CD14-positive monocyte (primary cell): ENCODE data around the gene GTF3C2. TPM values are rescaled to one million over a fixed set of nuclear protein-coding genes. Genes with fewer than 3 reads are reported as not detected.

Source experiments
- DNase-seq, 3 donors: peaks; one replicate each; pipeline ENCODE4 v3.0.0-alpha.2; 2011 to 2022
- H2AFZ ChIP-seq: 2 replicates; pipeline ENCODE4 v1.6.0; 2012; ENCODE audit warnings: mild to moderate bottlenecking, low read depth, low read length, inconsistent platforms; ENCODE audit not compliant: insufficient read depth, poor library complexity, severe bottlenecking
- H3K27ac ChIP-seq, 2 donors: 1 replicate in 1 of 2; 2 replicates in 1 of 2; pipeline ENCODE4 v1.5.1; 2012 to 2013; ENCODE audit warnings: low read length in 2 of 2, control low read depth in 1 of 2, inconsistent platforms in 1 of 2, low read depth in 1 of 2, mild to moderate bottlenecking in 1 of 2
- H3K27me3 ChIP-seq, 2 donors: one replicate each; pipeline versions ENCODE4 v1.6.0 to v1.6.1; 2011 to 2013; ENCODE audit warnings: low read length in 2 of 2; ENCODE audit not compliant: control insufficient read depth in 2 of 2, insufficient read depth in 2 of 2
- H3K36me3 ChIP-seq, 2 donors: replicated peaks in 1 of 2; 1 replicate in 1 of 2; 2 replicates in 1 of 2; pipeline versions ENCODE4 v1.5.1 to v1.6.1; 2012 to 2013; ENCODE audit warnings: low read length in 2 of 2, control low read depth in 1 of 2, inconsistent platforms in 1 of 2, mild to moderate bottlenecking in 1 of 2; ENCODE audit not compliant: insufficient read depth in 2 of 2, control insufficient read depth in 1 of 2
- H3K4me1 ChIP-seq, 2 donors: 1 replicate in 1 of 2; 2 replicates in 1 of 2; pipeline versions ENCODE4 v1.5.1 to v1.6.1; 2012 to 2013; ENCODE audit warnings: low read length in 2 of 2, control low read depth in 1 of 2, inconsistent platforms in 1 of 2, mild to moderate bottlenecking in 1 of 2, moderate library complexity in 1 of 2; ENCODE audit not compliant: insufficient read depth in 2 of 2, control insufficient read depth in 1 of 2
- H3K4me2 ChIP-seq: replicated peaks from 2 replicates; pipeline ENCODE3; 2012; ENCODE audit warnings: low read length, moderate library complexity, mild to moderate bottlenecking; ENCODE audit not compliant: poor library complexity, severe bottlenecking; ENCODE audit errors: extremely low read depth
- H3K4me3 ChIP-seq, 3 experiments: fragments of 200-600 bp in 1 of 3; sonication (generic) in 1 of 3; replicated peaks in 1 of 3; 1 replicate in 2 of 3; 2 replicates in 1 of 3; pipeline ENCODE4 v1.5.1; 2011 to 2013; ENCODE audit warnings: low read length in 3 of 3, mild to moderate bottlenecking in 3 of 3, control low read depth in 2 of 3, low read depth in 2 of 3, inconsistent platforms in 1 of 3, moderate library complexity in 1 of 3
- H3K79me2 ChIP-seq: 2 replicates; pipeline ENCODE4 v1.6.0; 2012; ENCODE audit warnings: mild to moderate bottlenecking, control low read depth, inconsistent platforms, low read length, moderate library complexity; ENCODE audit not compliant: insufficient read depth
- H3K9ac ChIP-seq: 2 replicates; pipeline ENCODE4 v1.6.0; 2017; ENCODE audit warnings: low read length, mild to moderate bottlenecking; ENCODE audit not compliant: insufficient read depth, poor library complexity, severe bottlenecking
- H3K9me3 ChIP-seq, 2 donors: replicated peaks in 1 of 2; 1 replicate in 1 of 2; 2 replicates in 1 of 2; pipeline versions ENCODE4 v1.5.1 to v1.6.1; 2012 to 2013; ENCODE audit warnings: low read length in 2 of 2, control low read depth in 1 of 2; ENCODE audit not compliant: control insufficient read depth in 1 of 2, insufficient read depth in 1 of 2
- H4K20me1 ChIP-seq: 2 replicates; pipeline ENCODE4 v1.6.0; 2012; ENCODE audit warnings: mild to moderate bottlenecking, low read length, control low read depth, moderate library complexity; ENCODE audit not compliant: insufficient read depth
- H3K27ac Mint-ChIP-seq, 7 donors: one replicate each; pipeline ENCODE4 v1.8.0; 2020; ENCODE audit warnings: mild to moderate bottlenecking in 7 of 7, mixed read lengths in 7 of 7, moderate library complexity in 6 of 7, inconsistent platforms in 2 of 7
- H3K27me3 Mint-ChIP-seq, 3 donors: one replicate each; pipeline ENCODE4 v1.8.0; 2021 to 2022; ENCODE audit warnings: low read depth in 3 of 3, mild to moderate bottlenecking in 3 of 3, mixed read lengths in 3 of 3, moderate library complexity in 3 of 3, inconsistent platforms in 1 of 3
- H3K36me3 Mint-ChIP-seq, 2 donors: one replicate each; pipeline ENCODE4 v1.8.0; 2020; ENCODE audit warnings: mixed read lengths in 2 of 2, inconsistent platforms in 1 of 2, mild to moderate bottlenecking in 1 of 2
- H3K4me1 Mint-ChIP-seq: one replicate; pipeline ENCODE4 v1.8.0; 2020; ENCODE audit warnings: mild to moderate bottlenecking, mixed read lengths
- H3K4me3 Mint-ChIP-seq, 2 donors: one replicate each; pipeline ENCODE4 v1.8.0; 2020; ENCODE audit warnings: mild to moderate bottlenecking in 2 of 2, mixed read lengths in 2 of 2, moderate library complexity in 1 of 2
- H3K9me3 Mint-ChIP-seq, 7 donors: one replicate each; pipeline ENCODE4 v1.8.0; 2020 to 2022; ENCODE audit warnings: mixed read lengths in 7 of 7, mild to moderate bottlenecking in 6 of 7, moderate library complexity in 6 of 7, inconsistent platforms in 2 of 7
- CTCF ChIP-seq: fragments of 200-600 bp; IDR thresholded peaks from one replicate; pipeline ENCODE4 v1.8.0; 2022; ENCODE audit warnings: antibody characterized with exemption, mild to moderate bottlenecking
- WGBS: methylation state at CpG from one replicate; pipeline ENCODE4 v1.1.5; 2013; ENCODE audit warnings: missing lambda C conversion rate; ENCODE audit not compliant: insufficient coverage; 5-methylcytosine and 5-hydroxymethylcytosine counted together
- intact Hi-C, 2 donors: fragments of 100-400 bp; cut with micrococcal nuclease; formaldehyde crosslinking; loops; one replicate each; pipeline versions ENCODE4 v1.15.0 to v1.15.1; 2023
- polyA plus RNA-seq, 3 donors: library from polyadenylated mRNA; depleted of rRNA in 1 of 3; unstranded in 2 of 3; stranded (reverse) in 1 of 3; fragments of 300-500 nt in 2 of 3; fragments of >200 nt in 1 of 3; fragmentation: Illumina TruSeq in 2 of 3; gene quantifications; 1 replicate in 2 of 3; 2 replicates in 1 of 3; pipeline ENCODE4 v1.2.3, GENCODE V29; 2012 to 2021

The GTF3C2 gene
- polyA plus RNA-seq, 3 donors: 34.4 to 70.8 (median 41.7) TPM

GRCh38 chr2:27393225-27393624 lies 36.7 kb upstream of the GTF3C2 start:
- peak overlapping the region in 1 of 7 donors; percentile 36 for H3K27ac Mint-ChIP-seq
- H3K36me3 Mint-ChIP-seq: peaks cover 15 to 41% of the 10 kb centered on the region in 2 donors
- Histone ChIP-seq H3K9me3 (no peaks in the 10 kb centered on the region), H3K27me3 (no peaks in the 10 kb centered on the region), H3K27ac (no peak overlapping the region), H3K79me2 (peaks cover 99% of the 10 kb centered on the region), H3K4me2 (no peak overlapping the region), H3K4me3 (no peak overlapping the region), H3K36me3 (peaks cover 7 to 28% of the 10 kb centered on the region in 2 donors), H3K9ac (no peak overlapping the region), H2AFZ (no peak overlapping the region), H3K4me1 (no peaks in the 10 kb centered on the region), H4K20me1 (peaks cover 26% of the 10 kb centered on the region)
- DNase-seq: no peak
- no peaks in the 10 kb centered on the region for H3K4me1 Mint-ChIP-seq
- no peaks in the 10 kb centered on the region for H3K9me3 Mint-ChIP-seq
- TF ChIP-seq CTCF: no peak
- H3K4me3 Mint-ChIP-seq: no peak overlapping the region
- intact Hi-C loops: no loop called here
- 98% methylated on average over 25 of the region's 33 CpGs for WGBS
- no peaks in the 10 kb centered on the region for H3K27me3 Mint-ChIP-seq

GRCh38 chr2:27390822-27391679 lies 34.5 kb upstream of the GTF3C2 start:
- intact Hi-C loops: no loop called here
- Histone ChIP-seq H4K20me1 (peaks cover 8% of the 10 kb centered on the region), H3K4me1 (no peaks in the 10 kb centered on the region), H2AFZ (no peak overlapping the region), H3K36me3 (peaks cover 9 to 39% of the 10 kb centered on the region in 2 donors), H3K27me3 (no peaks in the 10 kb centered on the region), H3K9me3 (no peaks in the 10 kb centered on the region), H3K4me2 (no peak overlapping the region), H3K4me3 (no peak overlapping the region), H3K27ac (no peak overlapping the region), H3K79me2 (peaks cover 91% of the 10 kb centered on the region), H3K9ac (no peak overlapping the region)
- no peak for TF ChIP-seq CTCF
- no peak for DNase-seq
- Mint-ChIP-seq H3K9me3 (no peaks in the 10 kb centered on the region), H3K27me3 (no peaks in the 10 kb centered on the region), H3K36me3 (peaks cover 24 to 51% of the 10 kb centered on the region in 2 donors), H3K4me1 (no peaks in the 10 kb centered on the region), H3K4me3 (no peak overlapping the region), H3K27ac (peak overlapping the region in 2 of 7 donors; percentile 8 to 57)
- WGBS: 100% methylated on average over 1 of the region's 9 CpGs
